CD14-positive monocyte (primary cell): ENCODE measurements around the gene MMGT1. TPM values are rescaled to one million over a fixed set of nuclear protein-coding genes. Genes with fewer than 3 reads are reported as not detected.

Experiments
- DNase-seq, 3 donors: peaks; one replicate each; pipeline ENCODE4 v3.0.0-alpha.2; 2011 to 2022
- H2AFZ ChIP-seq: 2 replicates; pipeline ENCODE4 v1.6.0; 2012; ENCODE audit warnings: mild to moderate bottlenecking, low read depth, low read length, inconsistent platforms; ENCODE audit not compliant: insufficient read depth, poor library complexity, severe bottlenecking
- H3K27ac ChIP-seq, 2 donors: 1 replicate in 1 of 2; 2 replicates in 1 of 2; pipeline ENCODE4 v1.5.1; 2012 to 2013; ENCODE audit warnings: low read length in 2 of 2, control low read depth in 1 of 2, inconsistent platforms in 1 of 2, low read depth in 1 of 2, mild to moderate bottlenecking in 1 of 2
- H3K27me3 ChIP-seq, 2 donors: one replicate each; pipeline versions ENCODE4 v1.6.0 to v1.6.1; 2011 to 2013; ENCODE audit warnings: low read length in 2 of 2; ENCODE audit not compliant: control insufficient read depth in 2 of 2, insufficient read depth in 2 of 2
- H3K36me3 ChIP-seq, 2 donors: replicated peaks in 1 of 2; 1 replicate in 1 of 2; 2 replicates in 1 of 2; pipeline versions ENCODE4 v1.5.1 to v1.6.1; 2012 to 2013; ENCODE audit warnings: low read length in 2 of 2, control low read depth in 1 of 2, inconsistent platforms in 1 of 2, mild to moderate bottlenecking in 1 of 2; ENCODE audit not compliant: insufficient read depth in 2 of 2, control insufficient read depth in 1 of 2
- H3K4me1 ChIP-seq, 2 donors: 1 replicate in 1 of 2; 2 replicates in 1 of 2; pipeline versions ENCODE4 v1.5.1 to v1.6.1; 2012 to 2013; ENCODE audit warnings: low read length in 2 of 2, control low read depth in 1 of 2, inconsistent platforms in 1 of 2, mild to moderate bottlenecking in 1 of 2, moderate library complexity in 1 of 2; ENCODE audit not compliant: insufficient read depth in 2 of 2, control insufficient read depth in 1 of 2
- H3K4me2 ChIP-seq: replicated peaks from 2 replicates; pipeline ENCODE3; 2012; ENCODE audit warnings: low read length, moderate library complexity, mild to moderate bottlenecking; ENCODE audit not compliant: poor library complexity, severe bottlenecking; ENCODE audit errors: extremely low read depth
- H3K4me3 ChIP-seq, 3 experiments: fragments of 200-600 bp in 1 of 3; sonication (generic) in 1 of 3; replicated peaks in 1 of 3; 1 replicate in 2 of 3; 2 replicates in 1 of 3; pipeline ENCODE4 v1.5.1; 2011 to 2013; ENCODE audit warnings: low read length in 3 of 3, mild to moderate bottlenecking in 3 of 3, control low read depth in 2 of 3, low read depth in 2 of 3, inconsistent platforms in 1 of 3, moderate library complexity in 1 of 3
- H3K79me2 ChIP-seq: 2 replicates; pipeline ENCODE4 v1.6.0; 2012; ENCODE audit warnings: mild to moderate bottlenecking, control low read depth, inconsistent platforms, low read length, moderate library complexity; ENCODE audit not compliant: insufficient read depth
- H3K9ac ChIP-seq: 2 replicates; pipeline ENCODE4 v1.6.0; 2017; ENCODE audit warnings: low read length, mild to moderate bottlenecking; ENCODE audit not compliant: insufficient read depth, poor library complexity, severe bottlenecking
- H3K9me3 ChIP-seq, 2 donors: replicated peaks in 1 of 2; 1 replicate in 1 of 2; 2 replicates in 1 of 2; pipeline versions ENCODE4 v1.5.1 to v1.6.1; 2012 to 2013; ENCODE audit warnings: low read length in 2 of 2, control low read depth in 1 of 2; ENCODE audit not compliant: control insufficient read depth in 1 of 2, insufficient read depth in 1 of 2
- H4K20me1 ChIP-seq: 2 replicates; pipeline ENCODE4 v1.6.0; 2012; ENCODE audit warnings: mild to moderate bottlenecking, low read length, control low read depth, moderate library complexity; ENCODE audit not compliant: insufficient read depth
- H3K27ac Mint-ChIP-seq, 7 donors: one replicate each; pipeline ENCODE4 v1.8.0; 2020; ENCODE audit warnings: mild to moderate bottlenecking in 7 of 7, mixed read lengths in 7 of 7, moderate library complexity in 6 of 7, inconsistent platforms in 2 of 7
- H3K27me3 Mint-ChIP-seq, 3 donors: one replicate each; pipeline ENCODE4 v1.8.0; 2021 to 2022; ENCODE audit warnings: low read depth in 3 of 3, mild to moderate bottlenecking in 3 of 3, mixed read lengths in 3 of 3, moderate library complexity in 3 of 3, inconsistent platforms in 1 of 3
- H3K36me3 Mint-ChIP-seq, 2 donors: one replicate each; pipeline ENCODE4 v1.8.0; 2020; ENCODE audit warnings: mixed read lengths in 2 of 2, inconsistent platforms in 1 of 2, mild to moderate bottlenecking in 1 of 2
- H3K4me1 Mint-ChIP-seq: one replicate; pipeline ENCODE4 v1.8.0; 2020; ENCODE audit warnings: mild to moderate bottlenecking, mixed read lengths
- H3K4me3 Mint-ChIP-seq, 2 donors: one replicate each; pipeline ENCODE4 v1.8.0; 2020; ENCODE audit warnings: mild to moderate bottlenecking in 2 of 2, mixed read lengths in 2 of 2, moderate library complexity in 1 of 2
- H3K9me3 Mint-ChIP-seq, 7 donors: one replicate each; pipeline ENCODE4 v1.8.0; 2020 to 2022; ENCODE audit warnings: mixed read lengths in 7 of 7, mild to moderate bottlenecking in 6 of 7, moderate library complexity in 6 of 7, inconsistent platforms in 2 of 7
- WGBS: methylation state at CpG from one replicate; pipeline ENCODE4 v1.1.5; 2013; ENCODE audit warnings: missing lambda C conversion rate; ENCODE audit not compliant: insufficient coverage; 5-methylcytosine and 5-hydroxymethylcytosine counted together
- intact Hi-C, 2 donors: fragments of 100-400 bp; cut with micrococcal nuclease; formaldehyde crosslinking; loops; one replicate each; pipeline versions ENCODE4 v1.15.0 to v1.15.1; 2023
- polyA plus RNA-seq, 3 donors: library from polyadenylated mRNA; depleted of rRNA in 1 of 3; unstranded in 2 of 3; stranded (reverse) in 1 of 3; fragments of 300-500 nt in 2 of 3; fragments of >200 nt in 1 of 3; fragmentation: Illumina TruSeq in 2 of 3; gene quantifications; 1 replicate in 2 of 3; 2 replicates in 1 of 3; pipeline ENCODE4 v1.2.3, GENCODE V29; 2012 to 2021
- TF ChIP-seq, protein P1 (sequence below): fragments of 200-600 bp; IDR thresholded peaks from one replicate; pipeline ENCODE4 v1.8.0; 2022; ENCODE audit warnings: antibody characterized with exemption, mild to moderate bottlenecking

The MMGT1 gene
- polyA plus RNA-seq, 3 donors: 11.7 to 14.2 (median 11.8) TPM

DNA sequence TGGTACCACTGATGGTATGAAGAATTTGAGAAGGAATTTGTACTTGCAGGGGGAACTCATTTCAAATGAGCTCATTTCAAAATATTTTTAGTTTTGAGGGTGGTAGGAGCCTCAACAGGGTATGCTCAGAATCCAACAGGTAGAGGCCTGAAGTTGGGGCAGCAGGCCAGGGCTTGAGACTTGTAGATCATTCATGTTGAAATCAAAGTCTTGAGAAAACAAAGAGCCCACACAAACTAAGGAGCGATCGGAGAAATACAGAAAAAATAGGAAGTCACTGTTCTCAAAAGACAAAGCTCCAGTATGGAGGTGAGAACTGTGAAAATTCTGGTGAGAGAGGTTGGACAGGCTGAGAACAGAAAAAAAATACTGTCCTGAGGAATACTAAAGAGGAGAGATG is 10.5 kb upstream of the MMGT1 start:
- Mint-ChIP-seq H3K4me1 (peaks cover 57% of the 10 kb centered on the region), H3K27ac (peak overlapping the region; percentile 33 to 90 (median 68))
- peaks cover 32% of the 10 kb centered on the region for H3K79me2 ChIP-seq

DNA sequence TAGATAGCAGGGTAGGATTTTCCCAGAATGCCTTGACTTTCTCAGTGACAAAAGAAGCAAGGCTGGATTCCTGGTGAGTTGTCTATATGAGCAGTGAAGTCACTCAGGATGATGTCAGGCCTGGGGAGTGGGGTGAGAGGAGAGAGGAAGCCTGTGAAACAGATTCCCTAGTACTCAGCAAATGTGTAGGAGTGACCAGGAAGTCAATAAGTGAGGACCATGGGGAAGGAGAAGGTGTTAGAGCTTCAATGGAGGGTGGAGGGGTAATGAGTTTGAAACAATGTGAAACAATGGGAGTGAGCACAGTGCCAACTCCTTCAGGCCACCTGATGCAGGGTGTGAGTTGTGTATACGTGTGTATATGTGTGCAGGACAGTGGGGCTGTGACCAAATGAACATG is 9.1 kb upstream of the MMGT1 start:
- Histone ChIP-seq H4K20me1 (no peaks in the 10 kb centered on the region), H2AFZ (no peak overlapping the region), H3K4me2 (no peak overlapping the region), H3K36me3 (no peaks in the 10 kb centered on the region), H3K79me2 (peaks cover 23% of the 10 kb centered on the region), H3K27me3 (no peaks in the 10 kb centered on the region), H3K27ac (no peak overlapping the region), H3K4me3 (no peak overlapping the region), H3K4me1 (peaks cover 49 to 53% of the 10 kb centered on the region in 2 donors), H3K9ac (no peak overlapping the region), H3K9me3 (no peaks in the 10 kb centered on the region)
- no peaks in the 10 kb centered on the region for H3K36me3 Mint-ChIP-seq
- peaks cover 0 to 4% (median 1%) of the 10 kb centered on the region in 7 donors for H3K9me3 Mint-ChIP-seq
- no CpG with 5 or more reads among the region's 1 CpG for WGBS
- TF ChIP-seq, protein P1, sequence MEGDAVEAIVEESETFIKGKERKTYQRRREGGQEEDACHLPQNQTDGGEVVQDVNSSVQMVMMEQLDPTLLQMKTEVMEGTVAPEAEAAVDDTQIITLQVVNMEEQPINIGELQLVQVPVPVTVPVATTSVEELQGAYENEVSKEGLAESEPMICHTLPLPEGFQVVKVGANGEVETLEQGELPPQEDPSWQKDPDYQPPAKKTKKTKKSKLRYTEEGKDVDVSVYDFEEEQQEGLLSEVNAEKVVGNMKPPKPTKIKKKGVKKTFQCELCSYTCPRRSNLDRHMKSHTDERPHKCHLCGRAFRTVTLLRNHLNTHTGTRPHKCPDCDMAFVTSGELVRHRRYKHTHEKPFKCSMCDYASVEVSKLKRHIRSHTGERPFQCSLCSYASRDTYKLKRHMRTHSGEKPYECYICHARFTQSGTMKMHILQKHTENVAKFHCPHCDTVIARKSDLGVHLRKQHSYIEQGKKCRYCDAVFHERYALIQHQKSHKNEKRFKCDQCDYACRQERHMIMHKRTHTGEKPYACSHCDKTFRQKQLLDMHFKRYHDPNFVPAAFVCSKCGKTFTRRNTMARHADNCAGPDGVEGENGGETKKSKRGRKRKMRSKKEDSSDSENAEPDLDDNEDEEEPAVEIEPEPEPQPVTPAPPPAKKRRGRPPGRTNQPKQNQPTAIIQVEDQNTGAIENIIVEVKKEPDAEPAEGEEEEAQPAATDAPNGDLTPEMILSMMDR: no peak
- peaks cover 55% of the 10 kb centered on the region for H3K4me1 Mint-ChIP-seq
- H3K4me3 Mint-ChIP-seq: peak overlapping the region in 1 of 2 donors; percentile 25
- intact Hi-C loops: no loop called here
- peak in 1 of 3 donors; percentile 3 for DNase-seq
- peaks cover 0 to 14% (median 2%) of the 10 kb centered on the region in 3 donors for H3K27me3 Mint-ChIP-seq
- H3K27ac Mint-ChIP-seq: peak overlapping the region in 2 of 7 donors; percentile 6 to 8

More for the DNA sequence above, 10.5 kb upstream of the MMGT1 start:
- peak overlapping the region; percentile 86 to 92 for H3K4me3 Mint-ChIP-seq
- no peaks in the 10 kb centered on the region for H3K36me3 ChIP-seq
- no peaks in the 10 kb centered on the region for H3K9me3 ChIP-seq
- peak overlapping the region in 1 of 2 donors; percentile 70 for H3K27ac ChIP-seq
- H2AFZ ChIP-seq: peak overlapping the region; percentile 69
- no peak for DNase-seq
- WGBS: no CpG with 5 or more reads among the region's 2 CpGs
- H4K20me1 ChIP-seq: no peaks in the 10 kb centered on the region
- H3K4me1 ChIP-seq: peaks cover 49 to 53% of the 10 kb centered on the region in 2 donors
- no peaks in the 10 kb centered on the region for H3K27me3 ChIP-seq
- intact Hi-C loops: no loop called here
- peak overlapping the region; percentile 69 for H3K9ac ChIP-seq
- TF ChIP-seq, protein P1: no peak
- peak overlapping the region; percentile 77 for H3K4me2 ChIP-seq
- H3K4me3 ChIP-seq: peak overlapping the region in 1 of 3 experiments; percentile 75
- H3K27me3 Mint-ChIP-seq: peaks cover 0 to 11% (median 2%) of the 10 kb centered on the region in 3 donors
- H3K36me3 Mint-ChIP-seq: no peaks in the 10 kb centered on the region
- H3K9me3 Mint-ChIP-seq: peaks cover 0 to 4% (median 1%) of the 10 kb centered on the region in 7 donors
